ENCODE data around the gene ZNF48. TPM values are rescaled to one million over a fixed set of nuclear protein-coding genes. Genes with fewer than 3 reads are reported as not detected.
A peak's percentile ranks its signal among the peaks of the same experiment; 100 is the strongest.

ZNF48 gene
- total and polyA plus RNA-seq, 2 donors (not counting 1 experiment from before 2014, with no cell fraction given), result 8.4 to 13.3 TPM

- TF ChIP-seq CTCF (IDR thresholded peaks at IDR 0.05) (no peak), EZH2 (IDR thresholded peaks at IDR 0.05; ENCODE audit: borderline replicate concordance, insufficient read depth, low read depth, low read length, poor library complexity, severe bottlenecking) (no peak)
- Histone ChIP-seq H3K4me2 (replicated peaks; ENCODE audit: low read depth, low read length, poor library complexity, severe bottlenecking) (peak overlapping the region; percentile 100), H2AFZ (ENCODE audit: insufficient read depth, low read depth, low read length, poor library complexity, severe bottlenecking) (peak overlapping the region; percentile 75), H3K4me3 (ENCODE audit: control extremely low read depth in 1 of 5, extremely low read depth in 1 of 5, insufficient read depth in 1 of 5, low read depth in 2 of 5, low read length in 4 of 5) (peak overlapping the region; percentile 6 to 87 (median 68)), H3K9ac (ENCODE audit: low read length) (peak overlapping the region; percentile 99), H3K79me2 (ENCODE audit: control insufficient read depth, insufficient read depth, low read length) (peaks cover 42% of the 10 kb centered on the region), H3K36me3 (replicated peaks in 1 of 2; ENCODE audit: control extremely low read depth in 1 of 2, control insufficient read depth in 1 of 2, extremely low read depth in 1 of 2, insufficient read depth in 2 of 2, low read length in 1 of 2) (peaks cover 0 to 2% of the 10 kb centered on the region in 2 experiments), H3K27ac (ENCODE audit: low read length in 2 of 2) (peak overlapping the region; percentile 97 to 100), H4K20me1 (ENCODE audit: control insufficient read depth, insufficient read depth, low read length, poor library complexity, severe bottlenecking) (no peaks in the 10 kb centered on the region), H3K9me3 (ENCODE audit: control extremely low read depth in 1 of 3, control insufficient read depth in 2 of 3, insufficient read depth in 1 of 3, low read length in 2 of 3) (peaks cover 0 to 2% (median 0%) of the 10 kb centered on the region in 3 donors), H3K27me3 (replicated peaks in 1 of 4; ENCODE audit: control extremely low read depth in 1 of 4, control insufficient read depth in 3 of 4, insufficient read depth in 4 of 4, low read length in 3 of 4) (no peaks in the 10 kb centered on the region), H3K4me1 (ENCODE audit: control insufficient read depth in 2 of 2, insufficient read depth in 2 of 2, low read length in 2 of 2) (peaks cover 27 to 57% of the 10 kb centered on the region in 2 donors)
- Mint-ChIP-seq H3K9me3 (ENCODE audit: insufficient read depth) (no peaks in the 10 kb centered on the region), H3K27me3 (no peaks in the 10 kb centered on the region), H3K4me3 (peak overlapping the region; percentile 94), H3K4me1 (peaks cover 49% of the 10 kb centered on the region), H3K27ac (peak overlapping the region; percentile 100)
- POLR2A ChIA-PET, result interaction anchor here (0.6 to 3.0 kb wide), 12 partner anchors 18 to 1854 kb away, joined by 3 to 11 read pairs (median 6); partner anchors contain the start of genes CORO1A, ZNF48 and ZNF771
- intact Hi-C loops (cut with micrococcal nuclease), result loop anchor here (1.0 to 10.0 kb wide), 11 partner anchors 8 to 1453 kb away; partner anchors contain the start of genes ALDOA, CD2BP2, FBRS and ITGAL
- CTCF ChIA-PET, result interaction anchor here (0.6 to 2.0 kb wide), 6 partner anchors 17 to 251 kb away, joined by 3 to 9 read pairs (median 4); partner anchors contain the start of genes ZNF48 and ZNF771
- peak; percentile 44 for ATAC-seq (ENCODE audit: low read depth)
- peak; percentile 94 for DNase-seq
- WGBS (ENCODE audit: insufficient coverage), result under 1% methylated on average over 39 of the region's 39 CpGs
Measured at GRCh38 chr16:30377812-30378235, 17.4 kb upstream of the ZNF48 start.
